Measurements from ENCODE around the gene ZNF143.

ZNF143 gene

DNA sequence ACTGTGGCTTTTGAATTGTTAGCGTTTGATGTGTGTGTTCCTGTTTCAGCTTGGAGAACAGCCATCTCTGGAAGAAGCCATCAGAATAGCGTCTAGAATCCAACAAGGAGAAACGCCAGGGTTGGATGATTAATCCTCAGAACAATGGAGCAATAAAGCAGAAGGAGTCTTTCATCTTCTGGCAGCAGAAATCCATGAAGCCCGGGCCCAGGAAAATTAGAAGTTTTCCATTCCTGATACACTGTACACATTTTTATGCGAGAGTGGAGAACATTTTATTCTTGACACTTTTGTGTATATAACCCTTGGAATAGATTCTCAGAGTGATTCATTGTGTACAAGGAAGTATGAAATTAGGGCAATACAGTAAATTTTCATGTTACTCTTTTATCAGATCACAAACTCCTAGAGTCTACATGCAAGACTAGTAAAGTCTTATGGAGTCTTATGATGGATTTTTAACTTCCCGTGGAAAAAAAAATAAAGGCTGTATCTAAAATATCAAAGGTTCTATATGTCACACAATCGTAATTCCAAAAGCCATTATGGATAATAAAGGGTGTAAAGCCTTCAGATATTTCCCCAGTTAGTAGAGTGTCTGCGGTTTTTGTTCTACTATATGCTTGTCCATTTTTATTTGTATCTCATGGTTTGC is 66.8 kb downstream of the ZNF143 start:
- Histone ChIP-seq H3K36me3 (ENCODE audit: control insufficient read depth, insufficient read depth, low read length) (peaks cover 29% of the 10 kb centered on the region), H3K27ac (ENCODE audit: low read depth, low read length) (no peak overlapping the region), H3K9ac (ENCODE audit: low read depth, low read length) (no peak overlapping the region), H3K4me3 (ENCODE audit: low read depth, low read length) (no peak overlapping the region), H3K27me3 (ENCODE audit: control insufficient read depth, insufficient read depth, low read length) (no peaks in the 10 kb centered on the region), H3K9me3 (ENCODE audit: control insufficient read depth, insufficient read depth, low read length) (no peaks in the 10 kb centered on the region), H3K4me1 (ENCODE audit: control insufficient read depth, insufficient read depth, low read length) (peaks cover 27% of the 10 kb centered on the region)

DNA sequence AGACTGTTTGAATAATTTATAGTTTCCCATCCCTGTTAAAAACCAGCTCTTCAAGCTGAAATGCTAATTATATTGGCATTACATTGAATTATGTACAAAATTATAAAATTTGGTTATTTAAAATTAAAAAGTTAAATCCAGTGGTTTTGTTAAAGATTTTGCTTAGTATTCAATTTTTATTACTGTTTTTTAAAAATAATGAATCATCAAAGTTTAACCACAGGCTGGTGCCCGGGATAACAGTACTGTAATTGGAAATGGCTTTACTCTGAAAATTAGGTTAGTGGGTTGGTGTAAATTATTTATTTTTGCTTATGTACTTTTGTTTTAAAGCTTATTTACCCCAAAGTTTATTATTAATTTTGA is 67.3 kb downstream of the ZNF143 start:
- no peaks in the 10 kb centered on the region for H3K27me3 ChIP-seq (ENCODE audit: control insufficient read depth, insufficient read depth, low read length)
- peaks cover 29% of the 10 kb centered on the region for H3K4me1 ChIP-seq (ENCODE audit: control insufficient read depth, insufficient read depth, low read length)
- no peak overlapping the region for H3K4me3 ChIP-seq (ENCODE audit: low read depth, low read length)
- peaks cover 29% of the 10 kb centered on the region for H3K36me3 ChIP-seq (ENCODE audit: control insufficient read depth, insufficient read depth, low read length)
- H3K9ac ChIP-seq (ENCODE audit: low read depth, low read length), result no peak overlapping the region
- no peak overlapping the region for H3K27ac ChIP-seq (ENCODE audit: low read depth, low read length)
- H3K9me3 ChIP-seq (ENCODE audit: control insufficient read depth, insufficient read depth, low read length), result no peaks in the 10 kb centered on the region

DNA sequence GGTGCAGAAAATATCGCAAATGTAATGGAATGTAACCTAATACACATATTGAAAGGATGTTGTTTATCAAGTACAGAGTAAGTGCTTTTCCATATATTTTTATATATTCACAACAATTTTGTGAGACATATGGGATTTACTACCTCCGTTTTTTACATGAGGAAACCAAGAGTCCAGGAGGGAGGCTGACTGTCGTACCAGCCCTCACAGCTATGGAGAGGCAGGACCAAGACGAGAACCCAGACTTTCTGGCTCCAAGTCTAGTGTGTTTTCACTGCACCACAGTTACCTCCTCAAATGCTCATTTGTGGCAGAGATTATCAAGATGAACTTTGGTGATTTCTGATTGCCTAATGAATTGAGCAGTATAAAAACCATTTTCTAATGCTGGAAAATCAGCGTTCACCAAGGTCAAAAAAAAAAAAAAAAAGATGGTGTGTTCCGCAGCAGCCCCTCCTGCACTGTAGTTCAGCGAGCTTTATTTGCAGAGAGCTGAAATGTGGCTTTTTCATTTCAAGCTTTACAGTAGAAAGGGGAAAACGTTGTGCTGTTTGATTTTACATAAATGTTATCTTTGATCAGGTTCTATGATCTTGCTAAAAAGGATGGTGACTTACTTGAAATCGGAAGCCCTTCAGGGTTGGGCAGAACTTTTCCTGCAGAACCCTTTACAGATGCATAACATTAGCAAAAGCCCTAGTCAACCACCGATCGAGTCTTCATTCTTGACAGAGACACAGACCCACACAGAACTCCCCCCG is 67.9 kb downstream of the ZNF143 start:
- Histone ChIP-seq H3K4me1 (ENCODE audit: control insufficient read depth, insufficient read depth, low read length) (peaks cover 36% of the 10 kb centered on the region), H3K9me3 (ENCODE audit: control insufficient read depth, insufficient read depth, low read length) (no peaks in the 10 kb centered on the region), H3K4me3 (ENCODE audit: low read depth, low read length) (no peak overlapping the region), H3K36me3 (ENCODE audit: control insufficient read depth, insufficient read depth, low read length) (peaks cover 29% of the 10 kb centered on the region), H3K9ac (ENCODE audit: low read depth, low read length) (no peak overlapping the region), H3K27me3 (ENCODE audit: control insufficient read depth, insufficient read depth, low read length) (no peaks in the 10 kb centered on the region), H3K27ac (ENCODE audit: low read depth, low read length) (no peak overlapping the region)

DNA sequence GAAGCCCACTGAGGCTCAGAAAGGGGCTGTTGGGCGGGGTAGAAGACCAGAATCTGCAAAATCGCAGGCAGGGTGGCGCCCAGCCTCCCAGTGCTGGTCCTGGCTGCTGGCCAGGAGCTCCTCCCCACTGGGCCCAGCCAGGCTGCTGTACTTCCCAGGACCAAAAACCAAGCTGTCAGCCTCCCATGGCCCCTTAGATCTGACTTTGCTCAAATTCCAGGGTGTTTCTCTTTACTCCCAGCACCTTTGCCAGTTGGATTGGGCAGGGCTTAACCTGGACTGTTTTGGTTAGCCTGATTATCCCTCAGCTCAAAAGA is 68.5 kb downstream of the ZNF143 start:
- Histone ChIP-seq H3K9ac (ENCODE audit: low read depth, low read length) (no peak overlapping the region), H3K36me3 (ENCODE audit: control insufficient read depth, insufficient read depth, low read length) (peaks cover 29% of the 10 kb centered on the region), H3K27ac (ENCODE audit: low read depth, low read length) (peak overlapping the region; percentile 58), H3K4me3 (ENCODE audit: low read depth, low read length) (no peak overlapping the region), H3K9me3 (ENCODE audit: control insufficient read depth, insufficient read depth, low read length) (no peaks in the 10 kb centered on the region), H3K27me3 (ENCODE audit: control insufficient read depth, insufficient read depth, low read length) (no peaks in the 10 kb centered on the region), H3K4me1 (ENCODE audit: control insufficient read depth, insufficient read depth, low read length) (peaks cover 36% of the 10 kb centered on the region)

DNA sequence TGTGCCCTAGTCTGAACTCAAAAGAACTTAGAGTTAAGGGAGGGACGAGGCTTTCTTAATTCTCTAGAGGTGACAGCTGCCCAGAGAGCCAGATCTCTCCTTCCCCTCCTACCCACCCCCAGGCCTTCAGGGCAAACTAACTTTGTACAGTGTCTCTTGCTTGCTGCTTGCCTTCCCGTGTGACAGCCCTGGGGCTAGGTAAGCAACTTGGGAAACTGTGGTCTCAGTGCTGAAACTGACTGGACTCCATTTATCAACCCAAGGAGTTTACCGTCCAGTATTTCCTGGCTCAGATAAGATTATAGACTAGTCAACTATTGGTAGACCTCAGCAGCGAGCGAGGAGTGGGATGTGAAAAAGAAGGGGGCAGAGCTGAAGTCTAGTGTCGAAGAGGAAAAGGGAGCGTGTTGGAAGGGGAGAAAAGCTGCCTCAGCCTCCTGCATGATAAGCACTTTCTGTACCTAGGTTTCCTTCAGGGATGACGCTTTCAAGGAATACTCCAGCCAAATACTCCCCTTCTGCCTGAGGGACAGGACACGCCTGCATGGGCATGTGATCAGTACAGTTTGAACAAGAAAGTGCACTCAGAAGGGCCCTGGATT is 69.3 kb downstream of the ZNF143 start:
- H3K27ac ChIP-seq (ENCODE audit: low read depth, low read length), result peak overlapping the region; percentile 58
- no peak overlapping the region for H3K4me3 ChIP-seq (ENCODE audit: low read depth, low read length)
- peaks cover 25% of the 10 kb centered on the region for H3K36me3 ChIP-seq (ENCODE audit: control insufficient read depth, insufficient read depth, low read length)
- H3K27me3 ChIP-seq (ENCODE audit: control insufficient read depth, insufficient read depth, low read length), result no peaks in the 10 kb centered on the region
- H3K9me3 ChIP-seq (ENCODE audit: control insufficient read depth, insufficient read depth, low read length), result no peaks in the 10 kb centered on the region
- H3K4me1 ChIP-seq (ENCODE audit: control insufficient read depth, insufficient read depth, low read length), result peaks cover 42% of the 10 kb centered on the region
- H3K9ac ChIP-seq (ENCODE audit: low read depth, low read length), result no peak overlapping the region

DNA sequence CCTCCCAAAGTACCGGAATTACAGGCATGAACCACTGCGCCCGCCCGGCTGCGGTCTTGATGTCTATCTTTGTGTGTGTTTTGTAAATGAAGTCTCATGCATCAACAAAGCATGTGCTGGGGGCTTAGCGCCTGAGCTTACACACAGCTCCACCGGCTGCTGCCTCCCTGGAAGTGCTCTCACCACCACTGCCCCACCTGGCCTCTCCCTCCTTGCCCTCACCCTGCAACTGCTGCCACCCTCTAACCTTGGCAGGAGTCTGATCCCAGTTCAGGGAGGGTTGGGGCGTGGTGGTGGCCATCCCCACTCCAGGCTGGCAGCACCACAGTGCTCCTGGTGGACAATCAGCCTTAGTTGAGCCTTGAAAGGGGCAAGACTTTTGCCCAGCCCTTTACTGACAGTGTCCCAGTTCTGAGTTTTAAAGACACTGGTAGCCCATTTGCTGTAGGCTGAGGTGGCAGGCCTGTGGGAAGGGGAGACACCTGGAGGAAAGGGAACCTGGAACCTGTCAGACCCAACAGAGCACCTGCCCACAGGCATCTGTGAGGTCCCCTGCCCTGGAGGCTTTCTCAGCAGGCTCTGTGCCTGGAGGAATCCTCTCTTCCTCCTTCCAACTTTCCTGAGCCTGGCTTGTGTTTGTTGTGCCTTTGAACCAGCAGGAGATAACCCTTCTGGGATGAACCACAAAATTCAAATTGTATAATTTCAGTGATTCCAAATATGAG is 70.3 kb downstream of the ZNF143 start:
- H3K9ac ChIP-seq (ENCODE audit: low read depth, low read length), result no peak overlapping the region
- no peak overlapping the region for H3K27ac ChIP-seq (ENCODE audit: low read depth, low read length)
- H3K4me3 ChIP-seq (ENCODE audit: low read depth, low read length), result no peak overlapping the region
- H3K9me3 ChIP-seq (ENCODE audit: control insufficient read depth, insufficient read depth, low read length), result no peaks in the 10 kb centered on the region
- no peaks in the 10 kb centered on the region for H3K27me3 ChIP-seq (ENCODE audit: control insufficient read depth, insufficient read depth, low read length)
- peaks cover 42% of the 10 kb centered on the region for H3K4me1 ChIP-seq (ENCODE audit: control insufficient read depth, insufficient read depth, low read length)
- H3K36me3 ChIP-seq (ENCODE audit: control insufficient read depth, insufficient read depth, low read length), result peaks cover 19% of the 10 kb centered on the region

DNA sequence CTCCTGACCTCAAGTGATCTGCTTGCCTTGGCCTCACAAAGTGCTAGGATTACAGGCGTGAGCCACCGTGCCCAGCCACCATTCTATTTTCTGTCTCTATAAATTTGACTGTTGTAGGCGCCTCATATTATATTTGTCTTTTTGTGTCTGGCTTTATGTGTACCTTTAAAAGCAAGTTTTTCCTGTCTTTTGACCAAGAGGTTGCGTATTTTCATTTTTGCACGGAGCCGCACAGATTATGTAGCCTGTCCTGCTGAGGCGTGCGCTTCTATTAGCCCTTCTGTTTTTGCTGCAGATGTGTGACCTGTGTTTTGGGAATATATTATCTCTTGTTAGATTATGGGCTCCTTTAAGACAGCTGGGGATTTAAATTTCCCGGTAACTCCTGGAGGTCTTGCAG is 72.2 kb downstream of the ZNF143 start:
- Histone ChIP-seq H3K27ac (ENCODE audit: low read depth, low read length) (peak overlapping the region; percentile 53), H3K27me3 (ENCODE audit: control insufficient read depth, insufficient read depth, low read length) (no peaks in the 10 kb centered on the region), H3K4me3 (ENCODE audit: low read depth, low read length) (no peak overlapping the region), H3K4me1 (ENCODE audit: control insufficient read depth, insufficient read depth, low read length) (peaks cover 42% of the 10 kb centered on the region), H3K9me3 (ENCODE audit: control insufficient read depth, insufficient read depth, low read length) (no peaks in the 10 kb centered on the region), H3K36me3 (ENCODE audit: control insufficient read depth, insufficient read depth, low read length) (peaks cover 6% of the 10 kb centered on the region), H3K9ac (ENCODE audit: low read depth, low read length) (no peak overlapping the region)

DNA sequence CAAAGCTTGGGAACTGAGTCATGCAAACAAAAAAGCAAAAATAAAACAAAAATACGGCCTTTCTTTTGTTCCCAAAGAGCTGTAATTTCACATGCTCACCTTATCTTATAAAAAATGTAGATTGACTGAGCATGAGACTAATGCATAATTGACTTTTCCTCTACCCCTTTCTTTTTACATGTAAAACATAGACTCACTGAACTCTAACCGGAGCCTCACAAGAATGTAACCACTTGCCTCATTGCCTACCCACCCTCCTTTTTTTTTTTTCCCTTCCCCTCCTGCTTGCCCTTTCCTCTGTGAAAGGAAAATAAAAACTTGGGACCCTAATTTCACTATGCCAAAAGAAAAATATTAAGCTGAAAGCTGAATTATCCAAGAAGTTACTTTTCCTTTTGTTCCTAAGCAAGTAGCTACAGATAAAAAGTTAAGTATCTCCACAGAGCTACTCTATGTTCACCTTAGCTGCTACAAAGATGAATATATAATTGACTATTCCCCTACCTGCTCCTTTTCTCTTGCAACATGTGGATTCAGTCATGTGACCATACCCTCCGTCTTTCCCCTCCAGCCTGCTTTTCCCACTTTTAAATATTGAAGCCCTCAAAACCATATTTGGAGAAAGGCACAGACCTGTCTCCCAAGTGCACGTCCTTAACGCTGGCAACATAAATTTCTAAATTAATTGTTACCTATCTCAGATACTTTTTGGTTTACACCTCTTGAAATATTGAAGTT is 73.1 kb downstream of the ZNF143 start:
- peaks cover 39% of the 10 kb centered on the region for H3K4me1 ChIP-seq (ENCODE audit: control insufficient read depth, insufficient read depth, low read length)
- H3K9ac ChIP-seq (ENCODE audit: low read depth, low read length), result no peak overlapping the region
- H3K9me3 ChIP-seq (ENCODE audit: control insufficient read depth, insufficient read depth, low read length), result no peaks in the 10 kb centered on the region
- H3K4me3 ChIP-seq (ENCODE audit: low read depth, low read length), result no peak overlapping the region
- H3K27ac ChIP-seq (ENCODE audit: low read depth, low read length), result peak overlapping the region; percentile 54
- no peaks in the 10 kb centered on the region for H3K36me3 ChIP-seq (ENCODE audit: control insufficient read depth, insufficient read depth, low read length)
- no peaks in the 10 kb centered on the region for H3K27me3 ChIP-seq (ENCODE audit: control insufficient read depth, insufficient read depth, low read length)

DNA sequence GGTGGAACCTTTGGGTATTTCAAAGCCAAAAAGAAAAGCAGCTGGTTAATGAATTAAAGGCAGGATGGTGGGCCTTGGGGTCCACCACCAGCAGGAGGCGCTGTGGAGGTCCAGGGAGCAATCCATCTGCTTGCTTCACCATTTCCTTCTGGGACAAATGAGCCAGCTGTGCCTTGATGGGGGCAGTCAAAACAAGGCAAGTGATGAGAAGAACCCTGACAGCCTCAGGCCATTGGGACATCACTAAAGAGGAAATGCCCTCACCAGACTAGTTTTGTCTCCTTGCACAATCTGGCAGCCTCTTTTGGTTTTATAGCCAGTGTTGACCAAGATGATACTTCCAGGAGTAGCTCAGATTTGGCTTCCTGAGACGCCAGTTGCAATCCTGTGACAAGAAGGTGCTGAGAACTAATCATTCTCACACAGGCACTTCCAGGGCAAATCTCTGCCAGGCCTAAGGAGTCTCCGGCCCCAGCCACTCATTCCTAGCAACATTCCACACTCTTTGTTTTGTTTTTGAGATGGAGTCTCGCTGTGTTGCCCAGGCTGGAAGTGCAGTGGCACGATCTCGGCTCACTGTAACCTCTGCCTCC is 74.5 kb downstream of the ZNF143 start:
- no peak overlapping the region for H3K9ac ChIP-seq (ENCODE audit: low read depth, low read length)
- H3K9me3 ChIP-seq (ENCODE audit: control insufficient read depth, insufficient read depth, low read length), result no peaks in the 10 kb centered on the region
- peak overlapping the region; percentile 54 for H3K27ac ChIP-seq (ENCODE audit: low read depth, low read length)
- no peaks in the 10 kb centered on the region for H3K27me3 ChIP-seq (ENCODE audit: control insufficient read depth, insufficient read depth, low read length)
- peaks cover 28% of the 10 kb centered on the region for H3K4me1 ChIP-seq (ENCODE audit: control insufficient read depth, insufficient read depth, low read length)
- no peaks in the 10 kb centered on the region for H3K36me3 ChIP-seq (ENCODE audit: control insufficient read depth, insufficient read depth, low read length)
- no peak overlapping the region for H3K4me3 ChIP-seq (ENCODE audit: low read depth, low read length)

DNA sequence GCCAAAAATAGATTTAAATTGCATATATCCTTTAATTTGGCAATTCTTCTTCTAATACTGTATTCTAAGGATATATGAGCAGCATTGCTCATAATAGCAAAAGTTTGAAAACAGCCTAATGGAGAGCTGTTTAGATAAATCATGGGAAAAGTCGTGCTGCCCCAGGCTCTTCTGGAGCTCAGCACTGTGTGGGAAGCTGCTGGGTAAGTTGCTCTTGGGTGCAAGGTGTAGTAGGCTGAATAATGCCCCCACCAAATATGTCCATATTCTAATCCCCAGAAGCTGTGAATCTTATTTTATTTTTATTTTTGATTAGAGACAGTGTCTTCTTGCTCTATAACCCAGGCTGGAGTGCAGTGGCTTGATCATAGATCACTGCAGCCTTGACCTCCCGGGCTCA is 77.7 kb downstream of the ZNF143 start:
- peaks cover 15% of the 10 kb centered on the region for H3K4me1 ChIP-seq (ENCODE audit: control insufficient read depth, insufficient read depth, low read length)
- H3K9me3 ChIP-seq (ENCODE audit: control insufficient read depth, insufficient read depth, low read length), result no peaks in the 10 kb centered on the region
- no peaks in the 10 kb centered on the region for H3K36me3 ChIP-seq (ENCODE audit: control insufficient read depth, insufficient read depth, low read length)
- H3K9ac ChIP-seq (ENCODE audit: low read depth, low read length), result no peak overlapping the region
- no peak overlapping the region for H3K27ac ChIP-seq (ENCODE audit: low read depth, low read length)
- H3K4me3 ChIP-seq (ENCODE audit: low read depth, low read length), result no peak overlapping the region
- no peaks in the 10 kb centered on the region for H3K27me3 ChIP-seq (ENCODE audit: control insufficient read depth, insufficient read depth, low read length)

All from HUES48 (cell line).